SJSA1 (cell line): Measurements from ENCODE around the gene SLC2A1. TPM values are rescaled to one million over a fixed set of nuclear protein-coding genes. Genes with fewer than 3 reads are reported as not detected.

Experiments used
- DNase-seq, 2 experiments: peaks; one replicate each; pipeline ENCODE4 v3.0.0-alpha.2; 2015 to 2020; ENCODE audit warnings: low spot score in 2 of 2, low read depth in 1 of 2
- H3K27ac ChIP-seq: fragments of 250-450 bp; sonication (Bioruptor Pico); 2 replicates; pipeline ENCODE4 v1.5.1; 2020; ENCODE audit warnings: mild to moderate bottlenecking, moderate library complexity
- H3K27me3 ChIP-seq: fragments of 250-450 bp; sonication (Bioruptor Pico); replicated peaks from 2 replicates; pipeline ENCODE4 v1.5.1; 2020; ENCODE audit warnings: mild to moderate bottlenecking, moderate library complexity
- H3K36me3 ChIP-seq: fragments of 250-450 bp; sonication (Bioruptor Pico); 2 replicates; pipeline ENCODE4 v1.5.1; 2020; ENCODE audit warnings: mild to moderate bottlenecking
- H3K4me1 ChIP-seq: fragments of 250-450 bp; sonication (Bioruptor Pico); replicated peaks from 2 replicates; pipeline ENCODE4 v1.6.1; 2021; ENCODE audit warnings: mild to moderate bottlenecking
- H3K4me3 ChIP-seq: fragments of 250-450 bp; sonication (Bioruptor Pico); 2 replicates; pipeline ENCODE4 v1.5.1; 2020; ENCODE audit warnings: mild to moderate bottlenecking
- H3K9me3 ChIP-seq: fragments of 250-450 bp; sonication (Bioruptor Pico); replicated peaks from 2 replicates; pipeline ENCODE4 v1.5.1; 2020; ENCODE audit warnings: mild to moderate bottlenecking
- total RNA-seq: library from RNA; depleted of rRNA; stranded (reverse); fragments of >200 nt; shearing (Covaris generic); gene quantifications from 2 replicates; pipeline ENCODE4 v1.2.3, GENCODE V29; 2014; rRNA removed

The SLC2A1 gene
- total RNA-seq, 1 experiment from 2014 or later: 173 TPM

GRCh38 chr1:42877380-42877779 lies 81.3 kb downstream of the SLC2A1 start:
- DNase-seq: no peak
- Histone ChIP-seq H3K4me1 (no peaks in the 10 kb centered on the region), H3K27ac (no peak overlapping the region), H3K9me3 (0 out of 2 replicates have a peak, but pooled peaks cover 3% of the 10 kb centered on the region), H3K4me3 (no peak overlapping the region), H3K36me3 (no peaks in the 10 kb centered on the region), H3K27me3 (peaks cover 24% of the 10 kb centered on the region)

DNA sequence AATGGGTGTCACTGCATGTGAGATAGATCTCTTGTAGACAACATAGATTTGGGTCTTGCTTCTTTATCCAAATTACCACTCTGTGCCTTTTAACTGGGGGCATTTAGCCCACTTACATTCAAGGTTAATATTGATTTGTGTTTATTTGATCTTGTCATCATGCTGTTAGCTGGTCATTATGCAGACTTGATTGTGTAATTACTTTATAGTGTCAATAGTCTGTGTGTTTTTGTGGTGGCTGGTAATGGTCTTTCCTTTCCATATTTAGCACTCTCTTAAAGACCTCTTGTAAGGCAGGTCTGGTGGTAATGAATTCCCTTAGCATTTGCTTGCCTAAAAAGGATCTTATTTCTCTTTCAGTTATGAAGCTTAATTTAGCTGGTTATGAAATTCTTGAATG lies 82.7 kb downstream of the SLC2A1 start:
- no peak overlapping the region for H3K27ac ChIP-seq
- H3K4me1 ChIP-seq: no peaks in the 10 kb centered on the region
- 0 out of 2 replicates have a peak, but pooled peaks cover 3% of the 10 kb centered on the region for H3K9me3 ChIP-seq

More for the DNA sequence above, 82.7 kb downstream of the SLC2A1 start:
- Histone ChIP-seq H3K36me3 (no peaks in the 10 kb centered on the region), H3K4me3 (no peak overlapping the region), H3K27me3 (peaks cover 24% of the 10 kb centered on the region)
- DNase-seq: no peak

Other genes starting within 250 kb of the SLC2A1 start
- not detected in 2 replicates for gene CLDN19, start 218.6 kb downstream of the SLC2A1 start, total RNA-seq
- 182 and 295 TPM in 2 replicates for gene P3H1, start 191.8 kb downstream of the SLC2A1 start, total RNA-seq
- 0.69 and 4.2 TPM in 2 replicates for gene C1orf50, start 191.6 kb downstream of the SLC2A1 start, total RNA-seq
- gene TMEM269, start 173.9 kb downstream of the SLC2A1 start, total RNA-seq: not detected in 2 replicates
- gene ERMAP, start 141.7 kb downstream of the SLC2A1 start, total RNA-seq: 8.2 and 9.4 TPM in 2 replicates
- 46.6 and 48.0 TPM in 2 replicates for gene SVBP, start 141.5 kb downstream of the SLC2A1 start, total RNA-seq
- gene ZNF691, start 112.3 kb downstream of the SLC2A1 start, total RNA-seq: 7.3 and 7.9 TPM in 2 replicates
- 235 and 270 TPM in 2 replicates for gene EBNA1BP2, start 213.4 kb upstream of the SLC2A1 start, total RNA-seq
- gene CFAP57, start 213.5 kb upstream of the SLC2A1 start, total RNA-seq: 0.16 TPM in 1 of 2 replicates, not detected in the other